OCI-LY1 (cell line): ENCODE results near the gene FREM2.

Experiments
- EZH2 ChIP-seq: fragments of 200-600 bp; sonication (generic), shearing (Covaris generic); IDR thresholded peaks from 2 replicates; pipeline ENCODE4 v1.8.0; 2017; ENCODE audit warnings: borderline replicate concordance, mixed run types, mild to moderate bottlenecking, antibody characterized with exemption, low read length, moderate library complexity, mixed read lengths
- TF ChIP-seq, protein P1 (sequence below): fragments of 200-600 bp; sonication (generic), shearing (Covaris generic); IDR thresholded peaks from 2 replicates; pipeline ENCODE4 v1.5.1; 2017; ENCODE audit warnings: mild to moderate bottlenecking, antibody characterized with exemption, low read length, moderate library complexity, mixed read lengths

DNA sequence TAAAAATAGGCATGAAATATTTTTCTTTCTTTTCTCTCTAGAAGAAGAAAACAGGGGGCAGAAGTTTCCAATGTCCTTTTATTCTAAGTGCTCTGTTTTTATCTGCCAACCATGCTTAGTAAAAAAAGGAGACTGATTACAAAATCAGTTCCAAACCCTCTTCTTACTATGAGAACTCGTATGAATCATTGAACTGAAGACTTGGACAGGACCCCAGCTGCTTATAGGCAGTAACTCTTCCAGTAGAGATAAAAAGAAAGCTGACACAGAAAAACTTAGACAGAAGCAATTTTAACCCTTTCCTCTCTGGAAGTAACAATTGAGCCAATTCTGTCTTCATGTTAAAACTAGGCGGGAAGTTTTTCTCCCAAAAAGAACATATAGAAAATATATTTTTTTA, 24.5 kb upstream of the FREM2 start:
- TF ChIP-seq EZH2, result no peak
- TF ChIP-seq, protein P1, sequence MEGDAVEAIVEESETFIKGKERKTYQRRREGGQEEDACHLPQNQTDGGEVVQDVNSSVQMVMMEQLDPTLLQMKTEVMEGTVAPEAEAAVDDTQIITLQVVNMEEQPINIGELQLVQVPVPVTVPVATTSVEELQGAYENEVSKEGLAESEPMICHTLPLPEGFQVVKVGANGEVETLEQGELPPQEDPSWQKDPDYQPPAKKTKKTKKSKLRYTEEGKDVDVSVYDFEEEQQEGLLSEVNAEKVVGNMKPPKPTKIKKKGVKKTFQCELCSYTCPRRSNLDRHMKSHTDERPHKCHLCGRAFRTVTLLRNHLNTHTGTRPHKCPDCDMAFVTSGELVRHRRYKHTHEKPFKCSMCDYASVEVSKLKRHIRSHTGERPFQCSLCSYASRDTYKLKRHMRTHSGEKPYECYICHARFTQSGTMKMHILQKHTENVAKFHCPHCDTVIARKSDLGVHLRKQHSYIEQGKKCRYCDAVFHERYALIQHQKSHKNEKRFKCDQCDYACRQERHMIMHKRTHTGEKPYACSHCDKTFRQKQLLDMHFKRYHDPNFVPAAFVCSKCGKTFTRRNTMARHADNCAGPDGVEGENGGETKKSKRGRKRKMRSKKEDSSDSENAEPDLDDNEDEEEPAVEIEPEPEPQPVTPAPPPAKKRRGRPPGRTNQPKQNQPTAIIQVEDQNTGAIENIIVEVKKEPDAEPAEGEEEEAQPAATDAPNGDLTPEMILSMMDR, result no peak
